AG08396 (cell line): ENCODE results near the gene SLC36A4.
"Not testable (repeated sequence)": the region's sequence is repeated elsewhere in the genome, so short reads cannot be mapped to it uniquely, and the experiment has no call there.

Source experiments
- DNase-seq: peaks from one replicate; pipeline ENCODE4 v3.0.0; 2012; ENCODE audit warnings: low spot score, mixed read lengths

SLC36A4 gene

GRCh38 chr11:93197380-93198214, at the start of gene SLC36A4:
SLC36A4 (minus strand) TSS chr11:93197991; CDS start chr11:93197832, 159 bp downstream.
- DNase-seq: peak; percentile 92

GRCh38 chr11:93246790-93247189, 49.0 kb upstream of the SLC36A4 start:
- not testable (repeated sequence) for DNase-seq

- no peak for DNase-seq
These were observed 46.2 kb upstream of the SLC36A4 start for GRCh38 chr11:93244018-93244417.

- DNase-seq: no peak
These were observed 42.2 kb upstream of the SLC36A4 start for GRCh38 chr11:93239966-93240365.

GRCh38 chr11:93238956-93239355, 41.2 kb upstream of the SLC36A4 start:
- DNase-seq: no peak

GRCh38 chr11:93236741-93237675, 39.2 kb upstream of the SLC36A4 start:
- DNase-seq: peak; percentile 31

- DNase-seq: peak; percentile 80
These were observed 36.9 kb upstream of the SLC36A4 start for GRCh38 chr11:93234602-93235207.

- DNase-seq: no peak
These were observed 32.1 kb upstream of the SLC36A4 start for GRCh38 chr11:93229876-93230275.

GRCh38 chr11:93225662-93226061, 27.9 kb upstream of the SLC36A4 start:
- peak; percentile 13 for DNase-seq

- DNase-seq: no peak
These were observed 23.7 kb upstream of the SLC36A4 start for GRCh38 chr11:93221539-93221938.

- no peak for DNase-seq
These were observed 22.3 kb upstream of the SLC36A4 start for GRCh38 chr11:93220078-93220477.

- no peak for DNase-seq
These were observed 21.6 kb upstream of the SLC36A4 start for GRCh38 chr11:93219440-93219839.

- DNase-seq: no peak
These were observed 18.8 kb upstream of the SLC36A4 start for GRCh38 chr11:93216511-93217101.

- no peak for DNase-seq
These were observed 15.8 kb upstream of the SLC36A4 start for GRCh38 chr11:93213622-93214021.

- DNase-seq: no peak
These were observed 14.3 kb upstream of the SLC36A4 start for GRCh38 chr11:93212094-93212493.

GRCh38 chr11:93209466-93209865, 11.7 kb upstream of the SLC36A4 start:
- DNase-seq: no peak

- DNase-seq: no peak
These were observed 11.0 kb upstream of the SLC36A4 start for GRCh38 chr11:93208663-93209270.

GRCh38 chr11:93199616-93200015, 1.8 kb upstream of the SLC36A4 start:
- DNase-seq: no peak

- DNase-seq: no peak
These were observed 539 bp upstream of the SLC36A4 start for GRCh38 chr11:93198215-93198845.

- no peak for DNase-seq
These were observed 893 bp downstream of the SLC36A4 start for GRCh38 chr11:93196816-93197379.
